Activated T-cell treated with anti-CD3 and anti-CD28 coated beads for 48 hours (primary cell): ENCODE measurements around the gene GRID1.
A peak's percentile ranks its signal among the peaks of the same experiment; 100 is the strongest.

Experiments used
- DNase-seq: peaks from one replicate; pipeline ENCODE4 v3.0.0-alpha.2; 2020; ENCODE audit warnings: low read depth

GRID1 gene

GRCh38 chr10:86165666-86166065, 200.9 kb downstream of the GRID1 start:
- DNase-seq = no peak

- DNase-seq = no peak
These were observed 201.5 kb downstream of the GRID1 start for GRCh38 chr10:86164960-86165630.

- DNase-seq = no peak
These were observed 202.3 kb downstream of the GRID1 start for GRCh38 chr10:86164174-86164774.

- DNase-seq = no peak
These were observed 202.9 kb downstream of the GRID1 start for GRCh38 chr10:86163522-86164173.

GRCh38 chr10:86162696-86163400, 203.7 kb downstream of the GRID1 start:
- no peak for DNase-seq

GRCh38 chr10:86162036-86162435, 204.6 kb downstream of the GRID1 start:
- no peak for DNase-seq

GRCh38 chr10:86160890-86161585, 205.6 kb downstream of the GRID1 start:
- no peak for DNase-seq

GRCh38 chr10:86159797-86160196, 206.8 kb downstream of the GRID1 start:
- DNase-seq = no peak

- DNase-seq = no peak
These were observed 211.3 kb downstream of the GRID1 start for GRCh38 chr10:86155054-86155921.

- DNase-seq = no peak
These were observed 212.8 kb downstream of the GRID1 start for GRCh38 chr10:86153751-86154150.

- no peak for DNase-seq
These were observed 213.7 kb downstream of the GRID1 start for GRCh38 chr10:86152911-86153310.

- no peak for DNase-seq
These were observed 214.2 kb downstream of the GRID1 start for GRCh38 chr10:86152354-86152753.

- no peak for DNase-seq
These were observed 215.0 kb downstream of the GRID1 start for GRCh38 chr10:86151613-86152012.

GRCh38 chr10:86149257-86149656, 217.3 kb downstream of the GRID1 start:
- no peak for DNase-seq

GRCh38 chr10:86148117-86148516, 218.5 kb downstream of the GRID1 start:
- no peak for DNase-seq

- DNase-seq = no peak
These were observed 222.3 kb downstream of the GRID1 start for GRCh38 chr10:86144301-86144700.

GRCh38 chr10:86141896-86142295, 224.7 kb downstream of the GRID1 start:
- DNase-seq = no peak

GRCh38 chr10:86139066-86139657, 227.4 kb downstream of the GRID1 start:
- peak; percentile 16 for DNase-seq

- DNase-seq = no peak
These were observed 228.0 kb downstream of the GRID1 start for GRCh38 chr10:86138551-86139065.

- DNase-seq = no peak
These were observed 229.0 kb downstream of the GRID1 start for GRCh38 chr10:86137561-86137960.

- DNase-seq = no peak
These were observed 229.7 kb downstream of the GRID1 start for GRCh38 chr10:86136934-86137333.
